H1 (cell line): Measurements from ENCODE around the gene KCNC1. TPM values are rescaled to one million over a fixed set of nuclear protein-coding genes. Genes with fewer than 3 reads are reported as not detected.

Experiments
- CTCF ChIA-PET: fragments of 300-600 bp; sonication (Branson Sonifier 250); formaldehyde crosslinking; loops from one replicate; lab custom pipeline; 2021; ENCODE audit not compliant: partially characterized antibody; lab: Charles Lee
- POLR2A ChIA-PET: fragments of 300-600 bp; sonication (Branson Sonifier 250); formaldehyde crosslinking; loops from one replicate; lab custom pipeline; 2021; ENCODE audit warnings: inconsistent platforms; ENCODE audit not compliant: partially characterized antibody; lab: Charles Lee
- DNase-seq, 2 experiments: peaks; one replicate each; pipeline versions ENCODE4 v3.0.0 to v3.0.0-alpha.2; 2010 to 2022; ENCODE audit warnings: low spot score in 2 of 2, low read depth in 1 of 2, mixed read lengths in 1 of 2
- FAIRE-seq: peaks from 2 replicates; lab custom pipeline; 2011; peaks lifted over from hg19 to GRCh38; lab: Jason Lieb, UNC
- H2AFZ ChIP-seq: 2 replicates; pipeline ENCODE4 v1.8.1; 2012; ENCODE audit warnings: low read length, inconsistent platforms
- H2AK5ac ChIP-seq: 2 replicates; pipeline ENCODE4 v1.6.1; 2013; ENCODE audit warnings: low read depth, low read length
- H2BK120ac ChIP-seq: replicated peaks from 2 replicates; pipeline ENCODE3; 2013; ENCODE audit warnings: low read depth, low read length, inconsistent platforms
- H2BK12ac ChIP-seq: 2 replicates; pipeline ENCODE4 v1.6.1; 2013; ENCODE audit warnings: low read depth, low read length
- H2BK15ac ChIP-seq: 2 replicates; pipeline ENCODE4 v1.6.1; 2013; ENCODE audit warnings: low read length
- H2BK20ac ChIP-seq: 2 replicates; pipeline ENCODE4 v1.6.1; 2013; ENCODE audit warnings: low read length
- H2BK5ac ChIP-seq: 2 replicates; pipeline ENCODE4 v1.6.1; 2013; ENCODE audit warnings: low read depth, low read length
- H3K14ac ChIP-seq: 2 replicates; pipeline ENCODE4 v1.6.1; 2013; ENCODE audit warnings: inconsistent platforms; ENCODE audit not compliant: insufficient read length
- H3K18ac ChIP-seq: 2 replicates; pipeline ENCODE4 v1.6.1; 2013; ENCODE audit warnings: low read length; ENCODE audit errors: extremely low read depth
- H3K23ac ChIP-seq: 2 replicates; pipeline ENCODE4 v1.6.1; 2013; ENCODE audit warnings: inconsistent platforms; ENCODE audit not compliant: insufficient read length
- H3K23me2 ChIP-seq: 2 replicates; pipeline ENCODE4 v1.6.1; 2013; ENCODE audit warnings: low read depth, low read length
- H3K27ac ChIP-seq: 2 replicates; pipeline ENCODE4 v1.6.1; 2011; ENCODE audit warnings: low read depth, low read length, inconsistent platforms
- H3K27me3 ChIP-seq, 4 experiments: replicated peaks in 1 of 4; 1 replicate in 1 of 4; 2 replicates in 3 of 4; pipeline versions ENCODE4 v1.6.1 to v1.8.1; 2011 to 2013; ENCODE audit warnings: low read length in 3 of 4, mild to moderate bottlenecking in 3 of 4, inconsistent platforms in 2 of 4, mixed read lengths in 2 of 4, moderate library complexity in 1 of 4; ENCODE audit not compliant: control insufficient read depth in 3 of 4, insufficient read depth in 3 of 4; ENCODE audit errors: extremely low read depth in 1 of 4
- H3K36me3 ChIP-seq, 4 experiments: 2 replicates each; pipeline versions ENCODE4 v1.6.1 to v1.8.1; 2011 to 2013; ENCODE audit warnings: mild to moderate bottlenecking in 4 of 4, low read length in 3 of 4, moderate library complexity in 2 of 4, control low read depth in 1 of 4, inconsistent platforms in 1 of 4; ENCODE audit not compliant: insufficient read depth in 4 of 4, control insufficient read depth in 2 of 4
- H3K4ac ChIP-seq: replicated peaks from 2 replicates; pipeline ENCODE3; 2013; ENCODE audit warnings: low read length, low read depth, mixed read lengths, inconsistent platforms; ENCODE audit not compliant: insufficient read length
- H3K4me1 ChIP-seq, 4 experiments: replicated peaks in 1 of 4; 1 replicate in 1 of 4; 2 replicates in 3 of 4; pipeline versions ENCODE4 v1.6.1 to v1.8.1; 2011 to 2013; ENCODE audit warnings: low read length in 3 of 4, inconsistent platforms in 2 of 4, mixed read lengths in 1 of 4; ENCODE audit not compliant: insufficient read depth in 4 of 4, control insufficient read depth in 3 of 4
- H3K4me2 ChIP-seq, 2 experiments: 2 replicates each; pipeline versions ENCODE4 v1.6.1 to v1.8.1; 2011 to 2013; ENCODE audit warnings: low read depth in 2 of 2, low read length in 2 of 2, control low read depth in 1 of 2, inconsistent platforms in 1 of 2, mild to moderate bottlenecking in 1 of 2; ENCODE audit not compliant: insufficient read depth in 1 of 2
- H3K4me3 ChIP-seq, 4 experiments: fragments of 200-600, 300-600 bp in 1 of 4; sonication (generic), shearing (Covaris generic), sonication (Bioruptor Twin) in 1 of 4; 2 replicates each; pipeline versions ENCODE4 v1.5.1 to v1.8.1; 2011 to 2016; ENCODE audit warnings: low read length in 4 of 4, low read depth in 3 of 4, control low read depth in 2 of 4, inconsistent platforms in 2 of 4, mild to moderate bottlenecking in 2 of 4, mixed read lengths in 1 of 4, moderate library complexity in 1 of 4; ENCODE audit not compliant: insufficient read depth in 2 of 4; ENCODE audit errors: extremely low read depth in 1 of 4
- H3K56ac ChIP-seq: replicated peaks from 2 replicates; pipeline ENCODE3; 2013; ENCODE audit warnings: low read depth, mild to moderate bottlenecking, mixed read lengths, low read length, inconsistent platforms; ENCODE audit not compliant: insufficient read length
- H3K79me1 ChIP-seq: 2 replicates; pipeline ENCODE4 v1.6.1; 2013; ENCODE audit warnings: low read depth, low read length, control low read depth
- H3K79me2 ChIP-seq, 2 experiments: 2 replicates each; pipeline versions ENCODE4 v1.6.1 to v1.8.1; 2012 to 2013; ENCODE audit warnings: low read length in 2 of 2, mild to moderate bottlenecking in 2 of 2, inconsistent platforms in 1 of 2; ENCODE audit not compliant: insufficient read depth in 2 of 2, control insufficient read depth in 1 of 2
- H3K9ac ChIP-seq, 4 experiments: replicated peaks in 1 of 4; 1 replicate in 1 of 4; 2 replicates in 3 of 4; pipeline versions ENCODE4 v1.6.1 to v1.8.1; 2011 to 2013; ENCODE audit warnings: low read depth in 3 of 4, low read length in 3 of 4, control low read depth in 2 of 4, mild to moderate bottlenecking in 2 of 4, moderate library complexity in 2 of 4, inconsistent platforms in 1 of 4; ENCODE audit errors: extremely low read depth in 1 of 4
- H3K9me3 ChIP-seq, 2 experiments: 2 replicates each; pipeline versions ENCODE4 v1.6.1 to v1.8.1; 2012 to 2013; ENCODE audit warnings: mild to moderate bottlenecking in 2 of 2, moderate library complexity in 2 of 2, control low read depth in 1 of 2, inconsistent platforms in 1 of 2, low read depth in 1 of 2, low read length in 1 of 2, mixed read lengths in 1 of 2; ENCODE audit not compliant: insufficient read depth in 2 of 2
- H4K20me1 ChIP-seq, 2 experiments: replicated peaks in 1 of 2; 2 replicates each; pipeline versions ENCODE3 to v1.8.1; 2011 to 2013; ENCODE audit warnings: inconsistent platforms in 2 of 2, low read length in 2 of 2, mild to moderate bottlenecking in 1 of 2; ENCODE audit not compliant: insufficient read depth in 2 of 2, control insufficient read depth in 1 of 2
- H4K5ac ChIP-seq: 2 replicates; pipeline ENCODE4 v1.6.1; 2013; ENCODE audit warnings: low read length, low read depth, mixed read lengths, inconsistent platforms; ENCODE audit not compliant: insufficient read length
- H4K8ac ChIP-seq: 2 replicates; pipeline ENCODE4 v1.8.0; 2013; ENCODE audit warnings: mild to moderate bottlenecking, moderate library complexity, low read length, inconsistent platforms; ENCODE audit not compliant: insufficient read depth; ENCODE audit errors: extremely low read depth
- H4K91ac ChIP-seq: replicated peaks from 2 replicates; pipeline ENCODE3; 2013; ENCODE audit warnings: low read length, mixed read lengths, inconsistent platforms; ENCODE audit not compliant: insufficient read length
- EGR1 ChIP-seq: IDR thresholded peaks from 2 replicates; pipeline ENCODE4 v1.6.1; 2011; ENCODE audit warnings: low read depth, low read length, borderline replicate concordance
- EZH2 ChIP-seq: fragments of 200-600 bp; sonication (generic); IDR thresholded peaks from 2 replicates; pipeline ENCODE4 v1.7.1; 2012; ENCODE audit warnings: low read depth, mild to moderate bottlenecking, moderate library complexity, low read length, inconsistent platforms; ENCODE audit not compliant: severe bottlenecking
- NRF1 ChIP-seq: IDR thresholded peaks from 2 replicates; pipeline ENCODE4 v1.6.1; 2011; ENCODE audit warnings: mild to moderate bottlenecking, low read depth, low read length, improper control_type of control experiment
- PHF8 ChIP-seq: fragments of 200-600 bp; sonication (generic); conservative IDR thresholded peaks from 2 replicates; pipeline ENCODE4 v1.7.1; 2012; ENCODE audit warnings: low read depth, mild to moderate bottlenecking, inconsistent platforms, low read length, moderate library complexity
- RXRA ChIP-seq: IDR thresholded peaks from 2 replicates; pipeline ENCODE4 v1.6.1; 2011; ENCODE audit warnings: low read depth, mild to moderate bottlenecking, low read length, moderate library complexity; ENCODE audit not compliant: insufficient read depth
- WGBS, 2 experiments: shearing (Covaris generic) in 1 of 2; methylation state at CpG; one replicate each; pipeline versions ENCODE4 v1.1.6 to v1.1.7; 2013 to 2015; ENCODE audit warnings: low lambda C conversion rate in 2 of 2, mixed read lengths in 2 of 2, inconsistent platforms in 1 of 2, low coverage in 1 of 2, missing lambda C conversion rate in 1 of 2; ENCODE audit not compliant: insufficient replicate concordance in 2 of 2, insufficient coverage in 1 of 2, insufficient read length in 1 of 2; ENCODE audit errors: extremely low coverage in 1 of 2, missing lambda C conversion rate in 1 of 2; 5-methylcytosine and 5-hydroxymethylcytosine counted together
- polyA plus RNA-seq, 7 experiments: library from polyadenylated mRNA; depleted of rRNA in 3 of 7; stranded (reverse) in 5 of 7; unstranded in 2 of 7; fragments of >200 nt in 5 of 7; fragments of 200-250 nt in 2 of 7; gene quantifications; 1 replicate in 5 of 7; 2 replicates in 1 of 7; 4 replicates in 1 of 7; pipeline versions ENCODE4 v1.2.1 to v1.2.3, GENCODE V29; 2011 to 2013; ENCODE audit warnings: missing spikeins in 2 of 7, mixed read lengths in 2 of 7
- total RNA-seq: library from RNA; stranded (reverse); fragmentation: NEBNext Ultra II Directional; extraction: Animal tissue kit (Norgen Biotek cat#: 25700); gene quantifications from 2 replicates; pipeline ENCODE4 v1.2.1, GENCODE V29; 2021

Gene KCNC1
- total and polyA plus RNA-seq, 2 of the 8 experiments (the other 6 are each of a cell fraction or from before 2014, with no cell fraction given): 0.11 to 0.26 TPM

DNA sequence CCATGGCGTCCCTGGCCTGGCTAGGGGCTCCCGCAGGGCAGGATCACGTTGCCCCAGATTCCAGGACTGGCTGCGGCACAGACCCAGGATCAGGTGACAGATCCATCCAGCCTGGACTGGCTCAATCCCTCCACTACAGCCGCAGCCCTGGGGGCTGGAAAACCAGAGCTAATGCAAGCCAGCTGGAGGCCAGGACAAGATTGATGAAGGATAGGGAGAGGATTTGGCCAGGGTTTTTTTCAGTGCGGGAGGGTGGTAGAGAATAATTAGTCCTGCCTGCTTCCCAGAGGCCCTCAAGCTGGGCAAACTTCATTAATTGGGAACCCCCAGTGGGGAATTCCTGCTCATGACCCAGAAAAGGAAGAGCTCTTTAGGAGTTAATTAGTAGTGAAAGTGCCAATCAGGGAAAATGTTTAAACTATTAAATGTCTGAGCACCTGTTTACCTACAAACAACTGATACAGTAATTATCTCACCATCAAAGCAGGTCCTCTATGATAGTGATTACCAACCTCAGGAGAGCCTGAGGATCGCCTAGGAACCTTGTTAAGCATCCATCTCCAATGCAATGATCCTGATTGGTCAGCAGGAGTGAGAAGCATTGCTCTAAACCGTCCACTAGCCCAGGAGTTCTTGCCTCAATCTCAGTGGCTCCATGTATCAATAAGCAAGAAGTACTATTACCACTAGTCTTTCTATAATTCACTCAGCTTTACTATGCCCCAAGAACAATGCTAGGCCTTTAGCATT lies 48.2 kb upstream of the KCNC1 start:
- Histone ChIP-seq H3K56ac (no peak overlapping the region), H2BK120ac (no peak overlapping the region), H3K23me2 (no peaks in the 10 kb centered on the region), H4K20me1 (no peaks in the 10 kb centered on the region), H3K4me3 (no peak overlapping the region), H3K79me1 (no peaks in the 10 kb centered on the region), H3K4ac (no peak overlapping the region), H4K91ac (no peak overlapping the region), H2AFZ (no peak overlapping the region), H3K36me3 (no peaks in the 10 kb centered on the region), H2BK5ac (no peak overlapping the region), H3K27ac (no peak overlapping the region), H2BK15ac (no peak overlapping the region), H2BK12ac (no peak overlapping the region), H3K9me3 (no peaks in the 10 kb centered on the region), H2BK20ac (no peak overlapping the region), H2AK5ac (no peak overlapping the region), H3K23ac (no peak overlapping the region), H3K9ac (no peak overlapping the region), H4K5ac (no peak overlapping the region), H3K14ac (no peak overlapping the region), H3K18ac (no peak overlapping the region), H4K8ac (no peak overlapping the region), H3K79me2 (no peaks in the 10 kb centered on the region), H3K27me3 (no peaks in the 10 kb centered on the region; a peak in 2 of 7 replicates), H3K4me2 (no peak overlapping the region), H3K4me1 (no peaks in the 10 kb centered on the region)
- FAIRE-seq (no peak), DNase-seq (no peak)
- ChIA-PET POLR2A (no interaction called here), CTCF (interaction anchor here (0.6 to 2.8 kb wide), 13 partner anchors 11 to 513 kb away, joined by 3 to 7 read pairs (median 3); no protein-coding TSS in a partner anchor)
- WGBS, 2 experiments: 86% methylated on average over 8 of the region's 8 CpGs; no CpG with 5 or more reads in 1 of the 2 experiments
- TF ChIP-seq EGR1: no peak
- no peak for TF ChIP-seq NRF1
- TF ChIP-seq PHF8: no peak
- TF ChIP-seq RXRA: no peak
- no peak for TF ChIP-seq EZH2
